Activated T-cell treated with anti-CD3 and anti-CD28 coated beads, Interleukin-2, amount 50 U/mL, for 48 hours (primary cell): ENCODE data around the gene SPINK2.

Experiments used
- DNase-seq, 2 experiments: peaks; one replicate each; pipeline ENCODE4 v3.0.0-alpha.2; 2020

Gene SPINK2

GRCh38 chr4:56821381-56822243 is at the start of gene SPINK2:
Gene SPINK2, minus strand, starts transcription at chr4:56821701. Its CDS starts 39 bp downstream, at chr4:56821662.
- peak; percentile 66 to 74 for DNase-seq

DNA sequence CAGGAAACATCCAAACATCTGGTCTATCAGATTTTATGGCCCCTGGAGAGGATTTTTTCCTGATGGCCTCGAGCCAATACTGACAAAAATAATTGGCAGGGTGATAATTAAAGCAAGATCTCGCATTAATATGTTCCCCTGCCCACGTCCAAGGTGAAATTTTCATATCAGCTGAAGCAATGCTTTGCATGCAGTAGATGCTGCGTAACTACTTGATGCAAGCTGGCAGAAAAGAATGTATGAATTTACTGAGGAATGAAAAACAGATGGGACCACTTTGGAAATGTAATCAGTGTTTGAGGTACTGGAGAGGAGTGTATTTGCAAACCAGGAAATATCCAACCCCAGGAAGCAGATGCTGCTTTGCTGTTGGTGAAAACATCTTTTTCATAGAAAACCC is 49.4 kb upstream of the SPINK2 start:
- DNase-seq, result no peak

DNA sequence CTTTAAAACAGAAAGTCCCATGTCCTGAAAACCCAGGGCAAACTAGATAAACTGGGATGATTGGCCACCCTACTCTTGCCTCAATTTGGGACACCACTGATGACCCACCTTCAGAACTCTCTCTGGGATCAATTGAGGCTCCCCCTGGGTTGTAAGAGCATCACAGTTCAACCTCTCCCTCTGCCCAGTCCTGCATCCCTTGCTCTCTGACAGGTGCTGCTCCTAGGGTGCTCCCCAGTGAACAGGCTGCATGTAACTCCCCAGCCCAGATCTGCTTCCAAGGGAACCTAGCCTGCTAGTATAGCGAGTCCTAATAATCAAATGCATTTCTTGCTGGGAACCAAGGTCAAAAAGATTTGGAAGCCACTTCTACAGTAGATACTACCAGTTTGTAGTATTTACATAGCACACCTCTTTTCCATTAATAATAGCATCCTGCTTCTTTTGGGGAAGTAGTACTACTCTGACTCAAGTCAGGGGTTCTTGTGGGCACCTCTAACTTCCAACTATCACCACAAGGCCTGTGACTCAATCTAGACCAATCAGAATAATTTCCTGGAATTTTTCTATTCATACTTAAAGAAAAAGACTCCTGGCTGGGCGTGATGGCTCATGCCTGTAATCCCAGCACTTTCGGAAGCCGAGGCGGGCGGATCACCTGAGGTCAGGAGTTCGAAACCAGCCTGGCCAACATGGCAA is 42.1 kb upstream of the SPINK2 start:
- DNase-seq, result peak; percentile 27 to 30

DNA sequence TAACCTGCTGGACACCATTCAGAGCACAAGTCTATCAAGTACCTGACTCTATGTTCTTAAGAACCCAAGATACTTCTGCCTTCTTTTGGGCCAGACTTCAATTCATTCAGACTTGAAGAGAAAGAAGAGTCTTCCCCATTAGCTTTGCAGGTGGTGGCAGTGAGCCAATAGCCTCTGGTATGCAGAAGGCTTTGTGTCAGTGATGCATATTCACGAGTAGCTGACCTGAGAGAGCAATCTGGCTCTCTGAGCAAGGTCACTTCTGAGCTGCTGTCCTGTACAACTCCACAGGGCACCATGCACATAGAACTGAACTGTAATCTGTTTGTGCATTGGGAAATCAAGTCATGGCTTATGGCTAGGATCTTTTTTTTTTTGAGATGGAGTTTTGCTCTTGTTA is 39.9 kb upstream of the SPINK2 start:
- DNase-seq, result no peak

GRCh38 chr4:56860781-56861180 is 39.3 kb upstream of the SPINK2 start:
- no peak for DNase-seq

- DNase-seq, result no peak
Measured at GRCh38 chr4:56859841-56860240, 38.3 kb upstream of the SPINK2 start.

DNA sequence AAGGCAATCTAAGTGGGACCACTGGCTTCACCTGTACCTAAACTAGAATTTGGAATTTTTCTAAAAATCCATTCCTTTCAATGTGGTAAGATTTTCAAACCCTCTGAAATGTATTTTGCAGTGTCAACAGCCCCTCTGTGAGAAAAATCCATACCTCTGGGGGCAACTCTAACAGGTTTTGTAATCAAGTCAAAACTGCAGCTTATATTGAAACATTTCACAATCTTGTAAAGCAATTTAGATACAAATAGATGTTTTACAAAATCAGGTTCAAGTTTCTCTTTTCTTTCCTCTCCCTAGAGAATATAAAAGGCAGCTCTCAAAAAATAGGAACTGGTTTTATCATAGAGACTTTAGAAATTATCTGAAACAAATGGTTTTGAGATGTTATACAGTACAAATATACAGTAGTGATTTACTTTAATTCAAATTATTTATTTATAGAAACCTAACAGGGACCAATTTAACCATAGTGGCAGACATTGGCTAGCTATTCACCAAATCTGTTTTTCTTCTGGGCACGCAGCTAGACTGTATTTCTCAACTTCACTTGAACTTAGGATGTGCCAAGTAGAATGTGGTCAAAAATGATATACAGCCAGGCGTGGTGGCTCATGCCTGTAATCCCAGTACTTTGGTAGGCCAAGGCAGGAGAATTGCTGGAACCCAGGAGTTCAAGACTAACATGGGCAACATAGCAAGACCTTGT is 36.3 kb upstream of the SPINK2 start:
- no peak for DNase-seq

DNA sequence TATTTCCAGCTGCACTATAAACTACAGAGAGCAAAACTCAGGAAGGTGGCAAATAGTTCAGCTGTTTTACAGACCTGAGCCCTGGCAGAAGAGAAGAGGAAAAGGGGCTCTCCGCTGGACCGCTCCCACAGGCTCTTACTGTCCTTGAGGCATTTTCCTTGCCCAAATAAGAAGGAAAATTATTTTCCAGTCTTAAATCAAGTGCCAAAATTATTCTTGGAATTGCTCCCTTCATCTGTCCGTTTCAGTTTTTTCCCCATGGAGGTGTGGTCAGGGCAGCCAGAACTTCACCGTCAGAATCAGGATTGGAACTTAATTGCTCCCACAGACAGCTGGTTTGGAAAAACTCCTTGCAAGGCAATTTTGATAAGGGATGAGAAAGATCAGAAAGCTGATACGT is 35.2 kb upstream of the SPINK2 start:
- no peak for DNase-seq

GRCh38 chr4:56850910-56851309 is 29.4 kb upstream of the SPINK2 start:
- DNase-seq, result no peak

- no peak for DNase-seq
Measured at GRCh38 chr4:56844802-56845580, 23.5 kb upstream of the SPINK2 start.

DNA sequence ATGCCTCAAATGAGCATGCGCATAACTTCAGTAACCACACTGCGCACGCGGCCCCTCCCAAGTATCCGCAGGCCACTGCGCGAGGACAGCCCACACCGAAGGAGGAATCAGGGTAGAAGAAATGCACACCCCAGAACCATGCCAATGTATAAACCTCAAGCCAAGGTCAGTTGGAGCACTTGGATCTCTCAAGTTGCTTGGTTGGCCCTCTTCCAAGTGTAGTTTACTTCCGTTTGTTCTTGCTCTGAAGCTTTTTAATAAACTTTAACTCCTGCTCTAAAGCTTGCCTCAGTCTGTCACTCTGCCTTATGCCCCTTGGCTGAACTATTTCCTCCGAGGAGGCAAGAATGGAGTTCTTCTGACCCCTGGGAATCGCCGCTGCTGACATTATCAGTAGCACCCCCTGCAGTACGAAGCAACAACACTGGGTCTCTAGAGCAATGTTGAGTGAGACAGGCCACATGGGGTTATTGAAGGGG is 22.0 kb upstream of the SPINK2 start:
- DNase-seq, result no peak

DNA sequence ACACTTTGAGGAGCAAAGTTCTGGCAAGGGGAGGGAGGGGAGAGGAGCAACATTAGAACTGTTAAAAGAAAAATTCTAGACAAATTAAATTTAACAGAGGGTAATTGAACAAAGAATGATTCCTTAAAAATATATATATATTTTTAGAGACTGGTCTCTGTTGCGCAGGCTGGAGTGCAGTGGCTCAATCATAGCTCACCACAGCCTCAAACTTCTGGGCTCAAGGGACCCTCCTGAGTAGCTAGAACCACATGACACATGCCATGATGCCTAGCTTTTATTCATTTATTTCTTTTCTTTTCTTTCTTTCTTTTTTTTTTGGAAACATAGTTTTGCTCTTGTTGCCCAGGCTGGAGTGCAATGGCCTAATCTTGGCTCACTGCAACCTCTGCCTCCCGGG is 19.1 kb upstream of the SPINK2 start:
- DNase-seq, result no peak

DNA sequence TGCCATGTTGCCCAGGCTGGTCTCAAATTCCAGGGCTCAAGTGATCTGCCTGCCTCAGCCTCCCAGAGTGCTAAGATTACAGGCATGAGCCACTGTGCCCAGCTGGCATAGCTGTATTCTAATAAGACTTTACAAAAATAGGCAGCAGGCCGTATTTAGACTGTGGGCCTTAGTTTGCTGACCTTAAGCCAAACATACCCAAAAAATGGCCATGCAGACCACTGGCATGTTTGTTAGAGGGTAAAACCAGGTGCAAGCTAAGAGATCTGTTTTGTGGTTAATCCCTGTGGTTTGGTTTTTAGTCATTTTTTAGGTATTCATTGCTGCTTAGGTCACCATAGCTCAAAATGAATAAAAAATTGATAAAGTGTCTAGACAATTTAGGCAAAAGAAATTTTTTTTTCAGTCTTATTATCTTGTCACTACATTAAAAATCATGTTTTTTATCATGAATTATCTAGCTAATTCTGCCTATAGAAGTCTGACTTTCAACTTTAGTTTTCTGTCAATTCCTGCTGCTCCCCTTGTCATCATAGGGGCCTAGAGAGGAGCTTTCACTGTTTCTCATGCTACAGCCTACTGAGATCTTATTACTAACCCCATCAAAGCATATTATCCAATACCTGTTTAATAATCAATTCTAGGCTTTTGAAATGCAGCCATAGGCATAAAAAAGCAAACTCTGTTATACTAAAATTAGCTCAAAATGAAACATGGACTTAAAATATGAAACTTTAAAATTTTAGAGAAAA is 7.5 kb upstream of the SPINK2 start:
- DNase-seq, result no peak

- DNase-seq, result no peak
Measured at GRCh38 chr4:56823933-56824600, 2.6 kb upstream of the SPINK2 start.

DNA sequence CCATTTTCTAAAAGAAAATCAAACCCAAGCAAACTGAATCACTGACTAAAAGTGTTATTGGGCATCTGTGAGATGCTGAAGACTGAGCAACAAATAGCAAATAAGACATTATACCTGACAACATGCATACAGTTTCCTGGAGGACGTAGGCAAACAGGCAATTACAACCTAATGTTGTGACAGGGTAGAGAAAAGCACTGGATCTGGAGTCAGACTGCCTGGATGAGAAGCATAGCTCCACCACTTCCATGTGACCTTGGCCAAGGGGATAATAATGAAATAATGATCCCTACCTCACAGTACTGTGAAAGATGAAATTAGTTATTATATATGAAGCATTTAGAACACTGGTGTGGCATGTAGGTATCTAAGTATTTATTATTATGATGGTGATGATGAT is 2.7 kb downstream of the SPINK2 start:
- no peak for DNase-seq

GRCh38 chr4:56817840-56818491 is 3.5 kb downstream of the SPINK2 start:
- DNase-seq, result peak; percentile 40 to 53

GRCh38 chr4:56806666-56807065 is 14.8 kb downstream of the SPINK2 start:
- no peak for DNase-seq

DNA sequence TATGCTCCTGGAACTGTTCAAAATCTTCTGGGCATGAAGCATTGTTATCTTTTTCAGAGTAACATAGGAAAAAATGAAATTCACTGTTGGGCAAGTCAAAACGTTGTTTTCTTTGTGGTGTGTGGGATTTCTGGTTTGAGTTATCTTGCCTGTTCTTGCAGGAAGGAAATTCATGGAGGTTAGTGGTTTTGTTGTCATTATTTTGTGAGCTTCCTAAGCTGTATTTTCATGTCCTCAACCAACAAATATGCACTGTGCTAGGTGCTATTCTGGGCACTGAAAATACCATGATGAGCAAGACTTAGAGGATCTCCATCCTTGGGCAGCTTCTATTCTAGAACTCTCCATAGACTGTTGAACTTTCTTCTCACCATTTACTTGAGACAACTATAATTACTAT is 16.9 kb downstream of the SPINK2 start:
- DNase-seq, result no peak

DNA sequence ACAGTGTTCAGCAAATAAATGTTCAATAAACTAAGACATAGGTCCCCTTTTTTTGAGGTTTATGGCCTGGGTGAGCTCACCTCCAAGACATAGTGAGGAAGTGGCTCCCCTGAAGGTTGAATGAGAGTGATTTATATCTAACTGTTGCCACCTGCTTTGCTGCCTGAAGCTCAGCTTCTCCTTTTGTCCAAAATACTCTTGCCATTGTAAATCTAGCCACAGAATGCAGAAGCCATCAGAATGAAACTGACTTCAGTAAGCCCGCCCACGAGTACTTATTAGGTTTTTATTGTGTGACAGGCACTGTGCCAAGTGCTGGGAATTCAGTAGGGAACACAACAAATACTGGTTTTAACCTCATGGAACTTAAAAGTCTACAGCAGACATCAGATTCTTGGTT is 18.0 kb downstream of the SPINK2 start:
- DNase-seq, result no peak

GRCh38 chr4:56799824-56800756 is 21.4 kb downstream of the SPINK2 start:
- peak; percentile 85 to 90 for DNase-seq
